NCI-H2107 treated with DMSO at 0.1 percent for 48 hours (cell line): ENCODE results near the gene HDAC11.

Experiments
- DNase-seq: peaks from one replicate; lab custom pipeline; 2025; ENCODE audit not compliant: unreplicated experiment; lab: John Stamatoyannopoulos, UW

Gene HDAC11

DNA sequence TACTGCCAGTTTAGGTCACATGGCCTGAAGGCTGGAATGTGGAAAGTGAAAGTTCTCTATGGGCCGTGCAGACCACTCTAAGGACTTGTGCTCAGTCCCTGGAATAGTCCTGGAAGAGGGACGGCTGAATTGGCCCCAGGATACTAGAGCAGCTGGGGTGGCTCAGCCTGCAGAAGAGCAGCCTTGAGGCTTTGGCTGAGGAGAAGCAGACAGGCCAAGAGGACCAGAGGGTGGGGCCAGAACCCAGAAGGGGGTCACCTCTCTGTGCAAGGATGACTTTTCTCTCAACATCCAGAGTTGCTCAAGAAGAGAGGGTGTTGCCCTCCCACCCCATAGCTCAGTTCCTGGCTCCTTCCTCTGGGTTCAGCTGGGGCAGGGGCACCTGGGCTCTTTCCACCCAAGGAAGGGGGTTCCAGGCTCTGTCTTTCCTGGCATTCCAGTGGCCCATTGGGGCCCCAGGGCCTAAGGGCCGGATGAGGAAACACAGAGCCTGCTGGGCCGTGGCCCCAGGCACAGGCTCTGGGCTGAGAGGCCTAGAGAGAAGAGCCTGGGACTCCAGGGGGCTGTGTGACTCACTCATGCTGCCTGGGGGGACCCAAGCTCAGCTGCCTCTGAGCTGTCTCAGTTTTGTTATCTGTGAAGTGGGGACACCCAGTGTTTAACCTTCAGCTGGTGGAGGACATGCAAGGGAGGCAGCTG lies 60.3 kb downstream of the HDAC11 start:
- no peak for DNase-seq

DNA sequence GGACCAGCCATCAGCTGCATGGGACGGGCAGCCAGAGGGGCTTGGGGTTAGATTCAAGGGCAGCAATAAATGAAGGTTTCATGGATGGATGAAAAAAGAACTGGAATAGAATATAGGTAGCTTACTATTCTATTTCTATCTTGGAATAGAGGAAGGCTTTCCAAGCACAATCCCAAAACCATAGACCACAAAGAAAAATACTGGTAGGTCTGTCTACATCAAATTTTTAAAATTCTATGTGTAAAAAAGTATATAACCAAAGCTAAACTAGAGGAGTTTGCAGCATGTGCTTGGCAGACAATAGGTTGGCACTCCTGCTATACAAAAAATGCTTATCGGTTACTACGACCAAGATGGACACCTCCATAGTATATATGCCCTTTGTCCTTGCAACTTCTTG lies 61.6 kb downstream of the HDAC11 start:
- DNase-seq = no peak

DNA sequence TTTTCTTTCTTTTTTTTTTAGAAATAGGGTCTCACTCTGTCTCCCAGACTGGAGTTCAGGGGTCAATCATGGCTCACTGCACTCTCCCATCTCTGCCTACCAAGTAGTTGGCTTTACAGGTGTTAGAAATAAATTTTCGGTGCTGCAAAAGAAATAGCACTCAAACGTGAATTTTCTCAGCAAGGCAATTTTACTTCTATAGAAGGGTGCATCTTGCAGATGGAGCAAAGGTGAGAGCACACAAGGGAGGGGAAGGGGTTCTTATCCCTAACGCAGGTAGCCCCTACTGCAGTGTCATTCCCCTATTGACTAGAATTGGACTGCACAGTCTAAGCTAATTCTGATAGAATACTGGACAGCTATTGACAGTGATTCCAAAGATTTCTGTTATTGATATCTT lies 62.0 kb downstream of the HDAC11 start:
- no peak for DNase-seq

DNA sequence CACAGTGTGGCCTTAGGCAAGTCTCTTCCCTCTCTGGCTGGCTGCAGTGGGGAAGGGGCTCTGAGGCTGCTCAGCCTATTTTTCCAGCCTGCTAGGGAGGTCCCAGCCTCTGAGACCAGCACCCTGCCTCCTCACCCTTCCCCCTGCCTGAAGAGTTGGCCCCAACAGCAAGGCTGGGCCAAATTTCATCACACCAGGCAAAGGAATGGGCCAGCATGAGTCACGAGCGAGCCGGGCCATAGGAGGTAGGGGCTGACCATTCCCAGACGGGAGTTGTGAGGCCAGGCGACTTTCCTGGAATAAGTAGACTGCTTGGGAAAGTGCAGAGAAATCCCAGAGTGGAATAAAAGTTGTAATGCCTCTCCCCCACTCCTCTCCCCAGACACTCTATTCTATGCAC lies 63.1 kb downstream of the HDAC11 start:
- DNase-seq = no peak

DNA sequence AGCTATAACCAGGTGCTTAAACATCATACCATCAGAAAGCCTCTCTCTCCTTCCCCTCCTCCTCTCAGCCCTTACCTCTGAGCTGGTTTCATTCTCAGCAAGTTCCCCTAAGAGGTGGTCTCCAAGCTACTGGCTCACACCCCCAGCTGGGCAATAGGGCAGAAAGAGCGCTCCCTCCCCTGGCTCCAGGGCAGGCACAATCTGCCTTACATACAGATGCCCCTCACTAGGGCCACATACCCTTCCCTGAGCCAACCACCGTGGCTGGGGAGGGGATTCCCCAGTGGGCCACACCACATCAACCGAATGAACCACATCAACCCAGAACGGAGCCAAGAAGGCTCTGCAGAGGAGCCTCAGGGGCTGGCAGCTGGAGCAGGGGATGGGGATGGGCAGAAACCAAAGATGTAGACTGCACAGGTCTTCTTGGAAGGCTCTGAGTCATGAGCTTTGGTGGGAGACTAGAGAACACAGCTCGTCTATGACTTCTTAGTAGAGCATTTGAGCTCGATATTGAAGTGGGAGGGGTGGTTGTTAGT lies 64.3 kb downstream of the HDAC11 start:
- no peak for DNase-seq

DNA sequence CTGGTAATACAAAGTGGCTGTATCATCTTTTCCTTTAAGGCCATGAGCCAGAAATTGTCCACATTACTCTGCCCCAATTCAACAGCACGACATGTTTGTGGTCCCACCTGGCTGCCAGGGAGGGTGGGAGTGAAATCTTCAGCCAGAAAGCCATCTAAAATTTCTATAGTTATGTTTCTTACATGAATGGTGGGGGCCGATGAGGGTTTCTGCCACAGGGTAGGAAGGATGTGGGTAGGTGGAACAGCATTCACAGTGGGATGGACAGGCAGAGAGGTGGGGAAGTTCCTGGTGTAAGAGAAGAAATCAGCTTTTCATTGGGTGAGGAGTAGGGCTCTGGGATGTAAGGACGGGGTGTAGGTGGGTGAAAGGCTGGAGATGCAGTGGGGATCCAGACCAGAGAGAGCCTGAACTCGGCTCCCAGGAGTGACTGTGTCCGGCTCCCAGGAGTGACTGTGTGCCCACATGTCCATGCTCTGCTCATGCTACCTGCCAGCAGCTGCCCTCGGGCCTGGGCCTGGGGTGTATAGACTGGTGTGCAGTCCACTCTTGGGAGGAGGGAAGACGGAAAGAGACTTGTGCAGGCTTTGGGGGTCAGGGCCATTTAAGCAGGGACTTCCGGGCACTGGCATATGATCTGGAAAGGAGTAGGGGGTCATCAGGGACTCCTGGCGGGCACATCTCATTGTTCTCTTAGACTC lies 65.0 kb downstream of the HDAC11 start:
- no peak for DNase-seq

DNA sequence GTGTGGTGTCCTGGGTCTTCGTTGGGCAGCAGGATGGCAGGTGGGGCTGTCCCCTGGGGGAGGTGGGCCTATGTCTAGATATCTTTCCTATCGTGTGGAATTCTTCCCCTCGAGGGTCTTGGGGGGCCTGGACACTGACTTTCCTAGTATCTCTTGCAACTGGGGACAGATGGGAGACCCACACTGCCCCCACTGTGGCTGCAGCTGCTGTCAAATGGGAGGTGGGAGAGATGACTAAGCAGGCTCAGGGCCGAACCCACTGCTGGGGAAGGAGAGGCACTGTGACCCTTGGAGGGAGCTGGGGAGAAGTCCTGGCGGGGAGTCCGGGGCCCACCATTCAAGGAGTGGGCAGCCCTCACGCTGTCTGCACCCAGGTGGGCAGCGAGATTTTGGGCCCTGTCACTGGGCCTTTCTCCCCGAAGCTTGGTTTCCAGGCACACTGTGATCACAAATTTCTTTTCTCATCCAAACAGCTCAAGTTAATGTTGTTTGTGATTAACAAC lies 65.9 kb downstream of the HDAC11 start:
- no peak for DNase-seq

DNA sequence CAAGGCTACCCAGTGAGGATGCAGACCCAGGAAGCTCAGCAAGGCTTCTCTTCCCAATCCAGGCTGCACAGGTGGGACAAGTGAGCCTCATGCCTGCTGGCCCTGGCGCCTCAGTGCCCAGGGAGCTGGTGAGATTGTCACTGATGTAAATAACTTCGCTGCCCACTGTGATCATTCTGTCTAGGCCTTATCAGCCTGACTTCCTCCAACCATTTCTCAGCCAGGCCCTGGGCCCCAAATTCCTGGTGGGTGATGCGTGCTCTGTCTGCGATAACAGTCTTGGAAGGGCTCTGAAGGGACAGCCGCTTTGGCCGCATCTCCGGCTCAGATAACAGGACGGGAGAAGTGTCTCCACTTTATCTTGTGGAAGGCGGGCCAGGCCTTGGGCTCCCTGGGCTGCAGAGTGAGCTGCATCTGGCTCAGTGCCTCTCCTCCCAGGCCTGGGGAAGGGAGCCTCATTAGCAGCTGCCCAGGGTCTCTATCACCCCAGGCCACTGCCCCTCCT lies 66.6 kb downstream of the HDAC11 start:
- no peak for DNase-seq

DNA sequence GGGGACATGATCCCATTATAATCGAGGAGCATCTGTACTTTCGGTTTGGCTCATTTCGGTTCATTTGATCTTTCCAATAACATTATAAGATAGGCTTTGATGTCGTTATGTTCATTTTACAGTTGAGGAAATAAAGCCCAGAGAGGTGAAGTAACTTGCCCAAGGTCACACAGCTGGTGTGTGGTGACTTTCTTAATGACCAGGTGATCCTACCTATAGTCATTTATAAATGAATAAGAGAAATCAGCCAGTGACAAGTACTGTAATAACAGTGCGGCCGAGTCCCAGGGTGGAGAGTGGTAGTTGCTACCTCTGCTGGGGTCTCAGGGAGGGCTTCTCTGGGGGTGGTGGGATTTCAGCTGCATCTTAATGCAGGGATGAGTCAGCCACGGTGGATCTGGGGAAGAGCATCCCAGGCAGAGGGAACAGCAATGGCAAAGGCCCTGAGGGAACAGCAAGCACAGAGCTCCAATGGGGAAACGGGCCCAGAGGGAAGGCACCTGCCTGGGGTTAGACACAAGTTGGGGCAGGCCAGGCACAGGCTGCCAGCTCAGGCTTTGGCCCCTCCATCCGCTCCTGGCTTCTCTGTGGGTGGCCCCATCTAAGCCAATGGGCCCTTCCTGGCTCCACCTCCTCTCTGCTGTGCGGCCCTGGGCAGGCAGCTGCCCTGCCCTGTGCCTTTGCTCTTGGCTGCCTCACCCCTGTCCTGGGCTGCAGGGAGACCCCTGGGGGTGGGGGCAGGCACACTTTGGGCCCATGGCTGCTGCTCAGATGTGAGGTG lies 67.7 kb downstream of the HDAC11 start:
- no peak for DNase-seq

DNA sequence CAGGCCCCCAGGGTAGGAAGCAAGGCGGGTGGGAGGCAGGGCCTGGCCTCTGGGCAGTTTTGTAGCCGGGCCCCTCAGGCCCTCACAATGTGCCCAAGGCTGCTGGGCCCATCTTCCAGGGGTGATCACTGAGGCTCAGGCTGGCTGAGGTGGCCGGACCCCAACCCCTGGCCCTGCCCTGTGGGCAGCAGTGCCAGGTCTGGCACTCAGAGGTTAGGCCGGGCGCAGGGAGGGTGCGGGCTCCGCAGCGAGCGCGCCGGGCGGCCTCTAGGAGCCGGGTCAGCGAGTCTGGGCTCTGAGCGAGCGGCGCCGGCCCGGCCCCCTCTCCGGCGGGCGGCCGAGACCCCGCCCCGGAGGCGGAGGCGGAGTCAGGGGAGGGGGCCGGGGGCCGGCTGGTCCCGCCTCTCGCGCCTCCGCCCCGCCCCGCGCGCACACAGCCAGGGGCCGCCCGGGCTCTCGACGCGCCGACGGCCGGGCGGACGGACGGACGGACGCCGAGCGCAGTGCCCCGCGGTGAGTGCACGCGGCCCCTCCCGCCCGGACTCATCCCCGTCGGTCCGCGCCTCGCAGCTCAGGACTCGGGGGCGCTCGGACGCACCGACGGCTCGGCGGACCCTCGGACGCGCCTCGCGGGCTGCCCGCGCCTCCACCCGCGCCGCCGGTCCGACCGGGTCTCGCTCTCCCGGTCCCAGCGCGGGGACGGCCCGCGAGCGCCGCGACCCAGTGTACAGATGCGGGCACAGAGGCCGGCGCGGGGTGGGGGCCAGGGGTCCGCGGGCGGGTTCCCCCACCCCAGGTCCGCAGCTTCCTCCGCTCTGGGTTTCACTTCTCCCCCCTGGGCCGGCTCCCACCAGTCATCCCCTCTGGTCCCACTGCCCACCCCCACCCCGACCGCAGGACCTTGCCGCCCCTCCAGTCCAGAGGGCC lies 68.9 kb downstream of the HDAC11 start, which contains the start of gene FBLN2:
Gene FBLN2, plus strand, starts transcription at position 430 of the 927 bp plus-strand sequence. CDS start 21,231 bp downstream, outside the sequence.
- no peak for DNase-seq

DNA sequence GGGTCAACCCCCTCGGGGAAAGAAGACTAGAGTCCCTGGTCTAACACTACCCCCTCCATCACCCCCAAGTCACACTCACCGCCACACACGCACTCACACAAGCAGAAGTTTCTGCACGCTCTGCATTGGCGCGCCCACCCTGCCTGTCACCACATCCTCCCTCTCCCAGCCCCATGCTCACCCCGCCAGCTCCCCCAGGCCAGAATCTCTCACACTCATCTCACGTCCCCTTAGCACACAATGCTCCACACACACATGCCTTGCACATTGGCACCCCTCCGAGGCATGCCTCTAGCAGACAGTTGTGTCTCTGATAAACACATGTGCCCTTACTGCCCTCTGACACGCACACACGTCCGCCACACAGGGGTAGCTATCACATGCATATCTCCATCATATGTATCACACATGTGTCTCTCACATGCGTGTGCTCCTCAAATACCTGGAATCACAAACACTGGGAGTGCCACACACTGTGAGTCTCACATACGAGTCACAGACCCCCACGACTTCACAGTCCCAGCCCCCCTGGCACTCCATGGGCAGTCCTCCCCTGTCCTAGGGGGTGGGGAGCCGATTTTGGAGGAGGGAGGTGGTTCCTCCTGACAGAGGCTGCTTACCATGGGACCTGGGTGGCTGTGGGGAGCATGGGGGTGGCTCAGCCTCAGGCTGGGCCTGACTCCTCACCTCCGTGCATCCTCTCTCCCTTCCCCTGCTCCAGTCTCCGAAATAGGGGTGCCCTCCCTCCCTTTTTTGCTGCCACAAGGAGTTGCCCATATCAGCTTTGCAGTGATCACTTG lies 69.7 kb downstream of the HDAC11 start:
- no peak for DNase-seq

DNA sequence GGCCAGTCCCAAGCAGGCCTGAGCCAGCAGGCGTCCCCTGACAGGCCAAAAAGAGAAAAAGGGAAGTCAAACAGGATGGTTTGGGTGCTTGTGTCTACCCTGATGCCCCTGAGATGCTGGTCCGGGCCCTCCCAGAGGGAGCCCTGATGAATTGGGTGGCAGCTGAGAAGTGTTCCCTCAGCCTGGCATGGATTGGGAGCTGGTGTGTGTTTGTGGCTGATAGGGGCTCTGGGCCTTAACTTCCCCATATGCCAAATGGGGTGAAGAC lies 70.3 kb downstream of the HDAC11 start:
- no peak for DNase-seq

DNA sequence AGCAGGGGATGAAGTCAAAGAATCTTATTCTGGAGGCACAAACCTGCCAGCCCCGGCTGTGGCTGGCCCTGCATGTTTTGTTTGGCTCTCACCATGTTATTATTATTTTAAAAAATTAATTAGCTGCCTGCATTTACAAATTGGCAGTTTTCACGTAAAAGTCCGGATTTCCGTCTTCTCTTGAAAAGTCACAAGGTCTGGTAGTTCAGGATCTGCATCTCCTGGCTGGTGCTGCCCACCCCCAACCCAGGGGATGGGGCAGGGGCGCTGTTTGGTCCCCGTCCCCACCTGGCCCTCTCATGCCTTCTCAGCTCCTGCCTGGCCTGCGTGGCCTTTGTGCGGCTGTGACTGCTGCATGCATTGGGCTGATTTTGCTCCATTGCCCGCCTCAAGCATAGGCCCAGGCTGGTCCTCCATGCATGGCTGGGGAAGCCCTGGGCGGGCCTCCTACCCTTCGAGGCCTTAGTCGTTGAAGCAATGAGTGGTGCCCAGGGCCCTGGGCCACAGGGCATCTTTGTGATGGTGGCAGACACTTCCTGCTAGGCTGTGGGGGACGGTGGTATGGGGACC lies 70.8 kb downstream of the HDAC11 start:
- no peak for DNase-seq

DNA sequence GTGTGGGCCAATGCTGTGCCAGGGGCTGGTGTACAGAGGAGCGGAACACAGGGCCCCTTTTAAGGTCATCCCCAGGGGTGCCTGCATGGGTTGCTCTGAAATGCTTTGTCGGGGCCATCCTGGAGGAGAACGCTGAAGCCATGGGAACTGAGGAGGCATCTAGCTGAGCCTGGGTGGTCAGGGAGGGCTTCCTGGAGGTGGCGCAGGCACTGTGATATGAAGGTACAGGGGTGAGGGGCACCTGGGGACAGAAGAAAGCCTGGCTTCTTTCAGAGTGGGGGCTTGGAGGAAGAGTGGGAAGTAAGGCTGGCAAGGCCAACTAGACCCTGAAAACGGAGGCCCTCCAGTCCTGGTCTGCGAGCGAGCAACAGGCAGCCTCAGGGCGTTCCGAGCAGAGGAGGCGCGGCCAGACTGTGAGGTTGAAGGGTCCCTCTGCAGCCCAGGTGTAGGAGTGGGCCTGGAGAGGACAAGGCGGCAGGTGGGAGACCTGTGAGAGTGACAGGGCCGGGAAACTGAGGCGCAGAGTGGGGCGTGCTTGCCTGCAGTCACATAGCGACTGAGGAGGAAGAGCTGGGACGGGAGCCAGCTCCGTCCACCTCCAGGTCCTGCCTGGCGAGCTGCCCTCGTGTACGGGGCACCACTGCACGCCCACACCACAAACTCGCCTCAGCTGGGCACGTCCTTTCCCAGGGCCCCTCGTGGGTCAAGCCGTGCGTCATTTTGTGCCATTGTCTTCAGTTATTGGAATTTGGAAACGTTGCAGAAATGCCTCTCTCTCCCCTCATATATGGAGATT lies 72.9 kb downstream of the HDAC11 start:
- no peak for DNase-seq

DNA sequence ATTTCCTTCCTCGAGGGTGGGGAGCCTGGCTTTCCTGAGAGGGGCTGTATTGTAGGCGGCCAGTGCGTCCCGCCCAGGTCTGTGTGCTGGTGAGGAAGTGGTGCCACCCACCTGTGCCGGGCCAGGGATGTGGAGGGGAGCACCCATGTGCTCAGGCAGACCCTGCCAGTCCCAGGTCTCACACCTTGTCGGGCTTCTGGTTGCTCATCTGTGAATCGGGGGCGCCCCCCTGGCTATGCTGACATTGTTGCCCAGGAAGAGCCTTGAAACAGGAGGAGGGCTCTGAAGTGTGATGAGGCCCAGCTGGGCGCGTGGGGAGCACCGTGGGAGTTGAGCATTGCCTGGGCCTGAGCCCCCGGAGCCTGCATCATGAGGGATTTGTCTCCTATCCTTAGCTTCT lies 73.6 kb downstream of the HDAC11 start:
- no peak for DNase-seq

DNA sequence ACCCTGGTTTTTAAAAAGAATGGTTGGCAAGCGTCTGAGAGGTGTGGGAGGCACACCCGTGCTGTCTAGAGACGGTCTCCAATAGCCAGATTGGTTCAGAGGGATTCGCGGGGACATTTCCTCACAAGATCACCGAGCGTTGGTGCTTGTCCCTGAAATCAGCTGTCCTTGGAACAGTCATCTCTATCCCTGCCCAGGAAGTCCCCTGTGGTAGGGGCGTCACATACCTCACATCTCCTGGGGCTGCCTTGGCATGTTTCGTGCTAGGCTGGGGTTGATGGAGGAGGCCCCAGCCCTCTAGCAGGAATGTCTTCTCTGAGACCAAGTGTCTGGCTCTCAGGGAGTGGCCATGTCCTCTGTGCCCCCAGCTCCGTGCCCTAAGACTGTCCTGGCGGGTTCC lies 75.6 kb downstream of the HDAC11 start:
- no peak for DNase-seq
